ENCODE results near the gene DNAJC30.
"Not testable (repeated sequence)": the region's sequence is repeated elsewhere in the genome, so short reads cannot be mapped to it uniquely, and the experiment has no call there.

DNAJC30 gene

DNA sequence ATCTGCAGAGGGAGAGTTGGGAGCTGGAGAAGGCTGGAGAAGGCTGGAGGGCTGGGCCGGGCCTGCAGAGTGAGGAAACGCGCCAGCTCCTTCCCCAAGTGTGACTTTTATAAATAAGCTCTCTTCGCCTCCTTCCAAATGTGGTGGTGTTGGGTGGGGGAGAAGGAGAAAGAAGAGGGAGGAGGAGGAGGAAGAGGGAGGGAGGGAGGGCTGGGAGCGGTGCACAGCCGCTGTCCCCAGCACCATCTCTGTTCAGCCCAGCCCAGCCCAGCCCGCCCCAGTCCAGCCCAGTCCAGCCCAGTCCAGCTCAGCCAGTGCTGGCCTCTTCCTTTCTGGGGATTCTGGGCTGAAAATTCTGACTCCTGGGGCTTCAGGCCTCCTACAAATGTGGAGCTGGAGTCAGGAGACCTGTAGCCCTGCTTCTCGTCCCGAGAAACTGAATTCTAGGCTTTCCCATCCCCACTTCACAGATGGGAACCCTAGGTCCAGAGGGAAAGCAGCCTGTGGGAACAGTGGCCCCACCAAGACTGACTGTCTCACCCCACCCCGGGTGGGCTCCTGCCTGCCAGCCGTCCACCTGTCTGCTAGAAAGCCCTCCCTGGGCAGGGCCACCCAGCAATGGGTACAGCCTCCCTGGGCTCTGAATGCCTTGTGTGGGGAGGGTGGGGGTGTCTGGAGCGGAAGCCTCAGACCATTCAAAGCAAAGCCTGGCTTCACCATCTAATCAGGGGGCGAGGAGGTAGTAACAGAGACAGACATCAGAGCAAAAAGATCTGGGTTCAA lies 34.0 kb upstream of the DNAJC30 start:
- no peak overlapping the region for H3K4me3 ChIP-seq (ENCODE audit: low read depth, low read length)
- no peak for TF ChIP-seq CTCF (IDR thresholded peaks at IDR 0.05; ENCODE audit: control insufficient read depth, extremely low read depth, insufficient read depth)
- no peak for DNase-seq (ENCODE audit: low read depth)

GRCh38 chr7:73716318-73716890 lies 33.2 kb upstream of the DNAJC30 start:
- TF ChIP-seq CTCF (IDR thresholded peaks at IDR 0.05; ENCODE audit: control insufficient read depth, extremely low read depth, insufficient read depth) = no peak
- H3K4me3 ChIP-seq (ENCODE audit: low read depth, low read length) = no peak overlapping the region
- DNase-seq (ENCODE audit: low read depth) = no peak

- peak; percentile 18 for DNase-seq (ENCODE audit: low read depth)
- no peak overlapping the region for H3K4me3 ChIP-seq (ENCODE audit: low read depth, low read length)
- no peak for TF ChIP-seq CTCF (IDR thresholded peaks at IDR 0.05; ENCODE audit: control insufficient read depth, extremely low read depth, insufficient read depth)
These were observed 32.5 kb upstream of the DNAJC30 start for GRCh38 chr7:73715648-73716317.

DNA sequence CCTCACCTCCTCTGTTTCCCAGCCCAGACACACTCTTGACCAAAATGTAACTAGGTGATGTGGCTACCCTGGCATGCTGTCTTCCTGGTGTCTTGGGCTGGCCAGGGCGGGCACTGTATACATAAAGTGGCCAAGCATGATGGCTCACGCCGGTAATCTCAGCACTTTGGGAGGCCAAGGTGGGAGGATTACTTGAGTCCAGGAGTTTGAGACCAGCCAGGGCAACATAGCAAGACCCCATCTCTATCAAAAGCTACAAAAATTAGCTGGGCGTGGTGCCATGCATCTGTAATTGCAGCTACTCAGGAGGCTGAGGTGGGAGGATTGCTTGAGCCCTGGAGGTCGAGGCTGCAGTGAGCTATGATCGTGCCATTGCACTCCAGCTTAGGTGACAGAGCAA lies 30.1 kb upstream of the DNAJC30 start:
- H3K4me3 ChIP-seq (ENCODE audit: low read depth, low read length); DNase-seq (ENCODE audit: low read depth): not testable (repeated sequence)

DNA sequence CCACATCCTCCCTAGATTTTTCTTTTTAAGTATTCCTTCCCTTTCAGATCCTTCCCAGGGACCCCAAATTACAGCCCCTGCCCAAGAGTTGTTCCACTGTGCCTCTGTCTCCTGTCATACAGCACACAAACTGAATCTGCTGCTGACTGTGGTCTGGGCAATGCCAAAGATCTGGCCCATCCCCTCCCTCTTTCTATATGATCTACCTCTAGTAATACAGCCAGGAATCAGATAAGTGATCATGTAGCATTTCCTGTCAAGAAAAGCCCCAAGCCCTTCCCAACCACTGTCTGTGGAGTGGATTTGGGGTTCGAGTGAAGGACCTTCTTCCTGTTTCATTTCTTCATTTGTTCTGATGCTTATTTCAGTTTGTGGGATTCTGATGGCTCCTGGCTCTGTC lies 29.5 kb upstream of the DNAJC30 start:
- no peak for TF ChIP-seq CTCF (IDR thresholded peaks at IDR 0.05; ENCODE audit: control insufficient read depth, extremely low read depth, insufficient read depth)
- DNase-seq (ENCODE audit: low read depth) = no peak
- no peak overlapping the region for H3K4me3 ChIP-seq (ENCODE audit: low read depth, low read length)

DNA sequence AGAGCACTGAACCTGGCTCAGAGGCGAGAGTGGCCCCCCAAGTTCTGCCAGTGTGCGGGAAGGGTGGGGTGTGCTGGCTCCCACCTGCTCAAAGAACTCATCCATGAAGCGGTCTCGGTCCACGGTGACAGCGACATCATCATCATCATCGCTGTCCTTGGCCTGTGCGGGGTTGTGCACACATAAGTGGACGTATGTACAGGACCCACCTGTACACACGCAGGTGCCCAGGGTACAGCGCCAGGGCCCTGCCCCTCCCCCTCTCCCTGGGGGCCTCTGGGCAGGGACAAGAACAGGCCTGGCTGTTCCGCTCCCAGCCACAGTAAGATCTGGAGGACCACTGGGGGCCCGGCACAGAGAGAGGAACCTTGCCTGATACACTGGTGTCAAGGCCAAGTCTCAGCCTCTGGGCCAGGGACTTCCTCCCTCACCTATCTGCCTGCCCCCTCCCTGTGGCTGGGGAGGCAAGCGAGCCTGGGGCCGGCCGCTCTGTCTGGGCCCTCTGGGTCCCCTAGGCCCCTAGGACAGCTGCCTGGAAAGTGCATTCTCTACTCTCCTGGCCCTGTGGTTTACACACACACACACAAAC lies 25.8 kb upstream of the DNAJC30 start:
- no peak overlapping the region for H3K4me3 ChIP-seq (ENCODE audit: low read depth, low read length)
- TF ChIP-seq CTCF (IDR thresholded peaks at IDR 0.05; ENCODE audit: control insufficient read depth, extremely low read depth, insufficient read depth) = no peak
- no peak for DNase-seq (ENCODE audit: low read depth)

DNA sequence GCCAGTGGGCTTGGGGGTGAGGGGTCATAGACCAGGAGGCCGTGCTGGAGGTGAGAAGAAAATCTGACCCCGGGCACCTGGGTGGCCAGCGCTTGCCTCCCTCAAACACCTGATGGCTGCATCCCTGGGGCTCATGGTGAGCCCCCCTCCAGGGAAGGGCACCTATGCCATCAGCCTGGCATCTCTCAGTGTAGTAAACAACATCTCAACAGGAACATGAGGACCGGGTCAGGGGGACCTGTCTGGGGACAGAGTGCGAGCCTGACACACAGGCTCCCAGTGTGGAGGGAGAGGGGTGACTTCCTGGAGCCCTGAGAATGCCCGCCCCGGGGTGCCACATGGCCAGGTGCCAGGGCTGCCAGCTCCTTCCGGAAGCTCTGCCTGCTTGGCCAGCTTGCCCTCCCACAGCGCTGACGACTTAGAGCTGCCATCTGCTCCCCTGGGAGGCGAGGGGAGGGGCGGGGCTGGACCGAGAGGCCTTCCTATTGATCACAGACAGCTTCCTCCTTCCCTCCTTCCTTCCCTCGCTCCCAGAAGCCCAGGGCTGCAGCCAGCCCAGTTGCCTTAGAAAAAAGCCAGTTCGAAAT lies 23.9 kb upstream of the DNAJC30 start:
- no peak overlapping the region for H3K4me3 ChIP-seq (ENCODE audit: low read depth, low read length)
- TF ChIP-seq CTCF (IDR thresholded peaks at IDR 0.05; ENCODE audit: control insufficient read depth, extremely low read depth, insufficient read depth) = no peak
- no peak for DNase-seq (ENCODE audit: low read depth)
